Upper lobe of left lung (tissue), 6 donors: ENCODE results near the gene CAPN5. TPM values are rescaled to one million over a fixed set of nuclear protein-coding genes. Genes with fewer than 3 reads are reported as not detected.

Experiments used
- ATAC-seq, 2 donors: fragments of 200-7000 bp; cut with Tn5 transposase; one replicate each; pipeline ENCODE4 v1.9.1; 2022; ENCODE audit warnings: mild to moderate bottlenecking in 2 of 2, moderate library complexity in 2 of 2; ENCODE audit not compliant: low FRiP score in 2 of 2
- DNase-seq, 2 donors: peaks; one replicate each; pipeline ENCODE4 v3.0.0-alpha.2; 2019 to 2020
- H3K27ac ChIP-seq, 4 donors: fragments of 200-600 bp; sonication (generic); one replicate each; pipeline ENCODE4 v1.5.1; 2016 to 2019
- H3K27me3 ChIP-seq, 4 donors: fragments of 200-600 bp; sonication (generic); one replicate each; pipeline ENCODE4 v1.5.1; 2017 to 2019
- H3K36me3 ChIP-seq, 4 donors: fragments of 200-600 bp; sonication (generic); one replicate each; pipeline ENCODE4 v1.5.1; 2016 to 2019
- H3K4me1 ChIP-seq, 4 donors: fragments of 200-600 bp; sonication (generic); one replicate each; pipeline ENCODE4 v1.5.1; 2018 to 2019
- H3K4me3 ChIP-seq, 4 donors: fragments of 200-600 bp; sonication (generic); one replicate each; pipeline ENCODE4 v1.5.1; 2017 to 2019; ENCODE audit warnings: mild to moderate bottlenecking in 2 of 4, moderate library complexity in 1 of 4
- H3K9me3 ChIP-seq, 4 donors: fragments of 200-600 bp; sonication (generic); one replicate each; pipeline ENCODE4 v1.5.1; 2018 to 2019
- EP300 ChIP-seq, 4 donors: sonication (generic); formaldehyde crosslinking; IDR thresholded peaks; one replicate each; pipeline ENCODE4 v1.5.1; 2017; ENCODE audit warnings: antibody characterized with exemption in 4 of 4, control low read depth in 2 of 4
- POLR2A ChIP-seq, 4 donors: fragments of 450-650 bp; IDR thresholded peaks; one replicate each; pipeline ENCODE4 v1.5.1; 2016 to 2017; ENCODE audit warnings: antibody characterized with exemption in 4 of 4, mild to moderate bottlenecking in 2 of 4
- POLR2AphosphoS5 ChIP-seq, 2 donors: sonication (generic); formaldehyde crosslinking; IDR thresholded peaks; one replicate each; pipeline ENCODE4 v1.5.1; 2017; ENCODE audit warnings: antibody characterized with exemption in 2 of 2
- WGBS, 2 donors: methylation state at CpG; one replicate each; pipeline ENCODE4 v1.1.5; 2017 to 2018; 5-methylcytosine and 5-hydroxymethylcytosine counted together
- total RNA-seq, 6 donors: library from RNA; depleted of rRNA in 4 of 6; stranded (reverse); fragments of >200 nt in 4 of 6; gene quantifications; one replicate each; pipeline versions ENCODE4 v1.1.0 to v1.2.1, GENCODE V29; 2016 to 2021
- TF ChIP-seq, protein P1 (sequence below), 6 experiments: fragments of 450-650 bp in 4 of 6; fragments of 200-600 bp in 2 of 6; sonication (generic) in 2 of 6; IDR thresholded peaks; one replicate each; pipeline ENCODE4 v1.5.1; 2016 to 2019; ENCODE audit warnings: antibody characterized with exemption in 6 of 6
- donor health status: DM: no; HTN: no; CAD: no; lungs with moderate emphysema.
- donor health status: DM: no; HTN: yes; CAD: no; lungs with severe emphysema.

CAPN5 gene
- total RNA-seq, 6 donors from 2014 or later, result 2.6 to 8.4 (median 4.4) TPM

DNA sequence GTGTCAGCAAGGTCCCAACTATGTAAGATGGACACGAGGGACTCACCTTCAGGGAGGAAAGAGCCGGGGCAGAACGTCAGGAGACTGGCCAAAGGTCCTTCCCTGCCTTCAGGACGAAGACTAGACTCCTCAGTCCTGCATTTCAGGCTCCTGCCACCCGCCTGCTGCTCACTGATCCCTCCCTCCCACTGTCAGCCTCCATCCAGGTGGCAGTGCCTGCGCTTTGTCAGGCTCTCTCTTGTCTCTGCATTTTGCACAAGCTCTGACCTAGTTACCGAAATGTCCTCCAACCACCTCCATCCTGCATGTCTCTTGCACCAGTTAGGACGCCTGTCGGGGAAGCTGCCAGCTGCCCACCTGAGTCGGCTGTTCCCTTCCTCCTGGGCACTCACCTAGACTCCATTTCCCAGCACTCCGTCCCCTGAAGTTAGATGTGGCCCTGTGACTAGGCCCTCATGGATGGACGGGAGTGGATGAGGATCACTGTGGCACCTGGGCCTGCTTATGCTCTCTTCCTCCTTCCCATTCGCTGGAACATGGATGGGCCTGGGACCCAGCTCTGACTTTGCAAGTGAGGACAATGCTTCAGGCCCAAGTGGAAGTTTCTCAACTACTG, 24.6 kb upstream of the CAPN5 start:
- Histone ChIP-seq H3K27me3 (peaks cover 0 to 19% (median 12%) of the 10 kb centered on the region in 4 donors), H3K9me3 (no peaks in the 10 kb centered on the region), H3K4me3 (no peak overlapping the region), H3K36me3 (no peaks in the 10 kb centered on the region), H3K27ac (no peak overlapping the region), H3K4me1 (peaks cover 14 to 24% (median 18%) of the 10 kb centered on the region in 4 donors)
- WGBS, 2 donors, result 86 to 89% methylated on average over 11 to 13 of the region's 13 CpGs
- DNase-seq, result no peak
- TF ChIP-seq EP300 (IDR thresholded peaks at IDR 0.05) (no peak), POLR2A (IDR thresholded peaks at IDR 0.05) (no peak), POLR2AphosphoS5 (IDR thresholded peaks at IDR 0.05) (no peak)
- TF ChIP-seq, protein P1, sequence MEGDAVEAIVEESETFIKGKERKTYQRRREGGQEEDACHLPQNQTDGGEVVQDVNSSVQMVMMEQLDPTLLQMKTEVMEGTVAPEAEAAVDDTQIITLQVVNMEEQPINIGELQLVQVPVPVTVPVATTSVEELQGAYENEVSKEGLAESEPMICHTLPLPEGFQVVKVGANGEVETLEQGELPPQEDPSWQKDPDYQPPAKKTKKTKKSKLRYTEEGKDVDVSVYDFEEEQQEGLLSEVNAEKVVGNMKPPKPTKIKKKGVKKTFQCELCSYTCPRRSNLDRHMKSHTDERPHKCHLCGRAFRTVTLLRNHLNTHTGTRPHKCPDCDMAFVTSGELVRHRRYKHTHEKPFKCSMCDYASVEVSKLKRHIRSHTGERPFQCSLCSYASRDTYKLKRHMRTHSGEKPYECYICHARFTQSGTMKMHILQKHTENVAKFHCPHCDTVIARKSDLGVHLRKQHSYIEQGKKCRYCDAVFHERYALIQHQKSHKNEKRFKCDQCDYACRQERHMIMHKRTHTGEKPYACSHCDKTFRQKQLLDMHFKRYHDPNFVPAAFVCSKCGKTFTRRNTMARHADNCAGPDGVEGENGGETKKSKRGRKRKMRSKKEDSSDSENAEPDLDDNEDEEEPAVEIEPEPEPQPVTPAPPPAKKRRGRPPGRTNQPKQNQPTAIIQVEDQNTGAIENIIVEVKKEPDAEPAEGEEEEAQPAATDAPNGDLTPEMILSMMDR (IDR thresholded peaks at IDR 0.05), result no peak
- ATAC-seq, result no peak

DNA sequence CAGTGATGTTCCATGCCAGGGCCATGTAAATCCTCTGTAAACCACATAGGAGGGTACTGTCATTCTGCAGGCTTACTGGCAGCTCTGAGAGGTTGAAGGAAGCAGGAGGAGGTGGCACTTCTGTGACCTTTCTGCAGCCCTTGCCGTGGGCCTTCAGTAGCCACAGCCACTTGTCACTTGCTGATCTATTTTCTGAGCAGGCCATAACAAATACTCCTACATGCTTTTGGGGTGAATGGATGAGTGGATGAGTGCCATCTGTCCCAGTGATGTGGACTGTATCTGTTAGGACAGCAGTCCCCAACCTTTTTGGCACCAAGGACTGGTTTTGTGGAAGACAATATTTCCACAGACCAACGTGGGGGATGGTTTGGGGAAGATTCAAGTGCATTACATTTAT, 22.4 kb upstream of the CAPN5 start:
- Histone ChIP-seq H3K27me3 (peaks cover 0 to 14% (median 11%) of the 10 kb centered on the region in 4 donors), H3K4me3 (no peak overlapping the region), H3K4me1 (peaks cover 13 to 24% (median 17%) of the 10 kb centered on the region in 4 donors), H3K27ac (no peak overlapping the region), H3K9me3 (no peaks in the 10 kb centered on the region), H3K36me3 (no peaks in the 10 kb centered on the region)
- WGBS, 2 donors, result 82 to 85% methylated on average over 2 of the region's 2 CpGs
- TF ChIP-seq POLR2AphosphoS5 (IDR thresholded peaks at IDR 0.05) (no peak), EP300 (IDR thresholded peaks at IDR 0.05) (no peak), POLR2A (IDR thresholded peaks at IDR 0.05) (no peak)
- TF ChIP-seq, protein P1 (IDR thresholded peaks at IDR 0.05), result no peak
- ATAC-seq (no peak), DNase-seq (no peak)

DNA sequence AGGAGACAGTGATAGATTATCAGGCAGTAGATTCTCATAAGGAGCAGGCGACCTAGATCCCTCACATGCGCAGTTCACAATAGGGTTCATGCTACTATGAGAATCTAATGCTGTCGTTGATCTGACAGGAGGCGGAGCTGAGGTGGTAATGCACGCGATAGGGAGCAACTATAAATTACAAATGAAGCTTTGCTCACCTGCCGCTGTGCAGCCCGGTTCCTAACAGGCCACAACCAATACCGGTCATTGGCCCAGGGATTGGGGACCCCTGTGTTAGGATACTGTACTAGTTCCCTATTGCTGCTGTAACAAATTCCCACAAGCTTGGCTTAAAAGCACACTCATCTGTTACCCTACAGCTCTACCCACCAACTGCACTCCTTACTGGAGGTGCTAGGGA, 21.9 kb upstream of the CAPN5 start:
- ATAC-seq, result no peak
- Histone ChIP-seq H3K27me3 (peaks cover 0 to 10% (median 8%) of the 10 kb centered on the region in 4 donors), H3K9me3 (no peaks in the 10 kb centered on the region), H3K4me3 (no peak overlapping the region), H3K4me1 (peaks cover 8 to 18% (median 12%) of the 10 kb centered on the region in 4 donors), H3K27ac (no peak overlapping the region), H3K36me3 (no peaks in the 10 kb centered on the region)
- TF ChIP-seq POLR2AphosphoS5 (IDR thresholded peaks at IDR 0.05) (no peak), POLR2A (IDR thresholded peaks at IDR 0.05) (no peak), EP300 (IDR thresholded peaks at IDR 0.05) (no peak)
- TF ChIP-seq, protein P1 (IDR thresholded peaks at IDR 0.05), result no peak
- DNase-seq, result no peak
- 96 to 97% methylated on average over 9 of the region's 9 CpGs for WGBS, 2 donors

DNA sequence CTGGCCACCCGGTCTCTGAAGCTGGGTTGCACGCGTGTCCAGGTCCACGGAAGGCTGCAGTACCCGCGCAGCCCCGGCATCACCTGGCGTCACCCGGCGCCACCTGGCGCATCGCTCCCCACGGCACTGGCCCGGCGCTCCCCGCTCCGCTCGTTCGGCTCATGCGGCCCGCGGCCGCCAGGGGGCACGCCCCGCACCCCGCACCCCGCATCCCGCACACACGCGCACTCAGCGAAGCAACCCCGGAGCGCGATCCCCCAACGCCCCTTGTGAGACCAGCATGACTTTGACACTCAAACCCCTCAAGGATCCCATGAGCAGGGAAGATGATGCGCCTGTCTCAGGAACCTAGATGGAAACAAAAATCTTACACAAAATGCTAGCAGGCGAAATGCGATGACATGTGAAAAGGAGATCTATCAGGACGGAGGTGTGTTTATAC, 20.7 kb upstream of the CAPN5 start:
- no peak overlapping the region for H3K4me3 ChIP-seq

More for the DNA sequence above, 20.7 kb upstream of the CAPN5 start:
- Histone ChIP-seq H3K27me3 (peaks cover 0 to 4% (median 2%) of the 10 kb centered on the region in 4 donors), H3K4me1 (peaks cover 6 to 14% (median 10%) of the 10 kb centered on the region in 4 donors), H3K9me3 (no peaks in the 10 kb centered on the region), H3K36me3 (no peaks in the 10 kb centered on the region), H3K27ac (no peak overlapping the region)
- ATAC-seq (peak; percentile 59 to 67), DNase-seq (peak; percentile 50 to 94)
- TF ChIP-seq, protein P1 (IDR thresholded peaks at IDR 0.05), result peak; percentile 54 to 90 (median 80)
- TF ChIP-seq POLR2AphosphoS5 (IDR thresholded peaks at IDR 0.05), result no peak
- WGBS, 2 donors, result 11 to 16% methylated on average over 12 to 14 of the region's 39 CpGs
